ENCODE results near the gene SMC6. TPM values are rescaled to one million over a fixed set of nuclear protein-coding genes. Genes with fewer than 3 reads are reported as not detected.

The SMC6 gene
- total RNA-seq, 1 donor from 2014 or later = 35.5 TPM

GRCh38 chr2:17621781-17622180 is 131.8 kb downstream of the SMC6 start:
- DNase-seq (ENCODE audit: low spot score in 2 of 2) (no peak), FAIRE-seq (no peak)

DNA sequence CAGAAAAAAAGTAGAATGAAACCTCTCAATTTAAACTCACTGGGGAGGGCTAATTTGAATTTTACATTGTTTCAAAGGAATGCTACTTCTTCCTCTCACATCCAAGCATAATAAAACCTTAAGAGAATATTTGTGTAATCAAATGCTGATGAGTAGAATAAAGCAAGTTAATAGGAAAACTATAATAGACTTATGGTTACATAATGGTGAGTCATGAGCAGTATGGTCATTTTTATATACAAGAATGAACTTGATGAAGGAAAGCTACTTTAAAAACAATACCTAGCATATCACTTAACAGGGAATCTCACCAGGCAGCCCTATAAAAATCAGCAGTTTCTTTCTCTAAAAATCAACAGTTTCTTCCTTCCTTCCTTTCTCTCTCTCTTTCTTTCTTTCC is 132.8 kb downstream of the SMC6 start:
- DNase-seq (ENCODE audit: low spot score in 2 of 2) (no peak), FAIRE-seq (no peak)

DNA sequence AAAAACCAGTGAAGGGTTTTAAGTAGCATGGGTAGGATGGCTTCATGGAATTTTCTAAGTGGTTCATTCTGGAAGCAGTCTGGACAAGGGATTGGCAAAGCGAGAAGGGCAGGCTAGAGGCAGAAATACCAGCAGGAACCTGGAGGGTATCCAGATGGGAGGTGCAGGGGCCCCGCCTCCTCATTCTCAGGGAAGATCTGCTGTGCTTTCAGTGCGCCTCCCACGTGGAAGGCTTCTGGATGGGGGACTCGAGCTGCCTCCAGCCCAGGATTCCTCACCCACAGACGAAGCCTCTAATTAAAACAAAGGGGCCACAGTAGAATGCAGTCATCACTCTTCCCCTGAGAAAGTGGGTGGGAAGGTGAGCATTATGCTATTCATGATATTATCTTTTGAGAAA is 133.3 kb downstream of the SMC6 start:
- DNase-seq (ENCODE audit: low spot score in 2 of 2) = no peak

DNA sequence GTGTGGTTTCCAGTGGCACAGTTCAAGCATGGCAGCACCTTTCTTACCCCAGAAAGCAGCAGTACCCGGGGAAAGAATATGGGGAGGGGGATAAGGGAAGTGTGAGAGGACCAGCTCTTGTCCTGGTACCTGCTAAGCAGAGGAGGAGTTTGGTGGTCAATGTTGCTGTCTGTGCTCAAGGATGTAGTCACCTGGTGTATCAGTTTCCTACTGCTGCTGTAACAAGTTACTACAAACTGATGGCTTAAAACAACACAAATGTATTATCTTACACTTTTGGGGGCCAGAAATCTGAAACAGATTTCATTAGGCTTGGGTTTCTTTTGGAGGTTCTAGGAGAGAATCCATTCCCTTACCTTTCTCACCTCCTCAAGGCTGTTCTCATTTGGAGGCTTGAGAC is 135.7 kb downstream of the SMC6 start:
- DNase-seq (ENCODE audit: low spot score in 2 of 2) = no peak
- no peak for FAIRE-seq

More for the DNA sequence above, 133.3 kb downstream of the SMC6 start:
- FAIRE-seq = no peak

GRCh38 chr2:17617516-17617915 is 136.1 kb downstream of the SMC6 start:
- DNase-seq (ENCODE audit: low spot score in 2 of 2) (no peak), FAIRE-seq (no peak)

DNA sequence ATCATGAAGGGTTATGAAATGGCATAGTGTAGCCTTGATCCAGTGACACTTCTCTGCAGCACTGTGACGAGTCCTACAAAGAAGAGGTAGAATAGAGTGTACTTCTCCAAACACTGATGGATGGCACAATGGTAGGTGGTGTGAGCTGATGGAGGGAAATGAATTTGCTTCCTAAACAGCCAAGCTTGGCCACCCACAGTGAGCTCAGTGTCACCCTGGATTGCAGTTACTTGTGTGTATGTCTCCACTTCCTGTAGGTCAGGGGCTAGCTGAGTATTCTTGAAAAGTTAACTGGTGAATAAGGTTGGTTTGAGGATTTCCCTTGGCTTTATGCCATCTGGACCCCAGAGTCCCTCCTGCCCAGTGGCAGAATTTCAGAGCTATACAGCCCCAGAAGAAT is 137.2 kb downstream of the SMC6 start:
- FAIRE-seq (no peak), DNase-seq (ENCODE audit: low spot score in 2 of 2) (no peak)

GRCh38 chr2:17615728-17616351 is 137.8 kb downstream of the SMC6 start:
- FAIRE-seq = no peak

GRCh38 chr2:17615147-17615546 is 138.5 kb downstream of the SMC6 start:
- FAIRE-seq = no peak
- DNase-seq (ENCODE audit: low spot score in 2 of 2) = no peak

More at GRCh38 chr2:17615728-17616351, 137.8 kb downstream of the SMC6 start:
- no peak for DNase-seq (ENCODE audit: low spot score in 2 of 2)

GRCh38 chr2:17614174-17614930 is 139.3 kb downstream of the SMC6 start:
- DNase-seq (ENCODE audit: low spot score in 2 of 2) = no peak
- no peak for FAIRE-seq

Other genes with a start within 250 kb of the SMC6 start
- gene RAD51AP2, start 235.4 kb downstream of the SMC6 start, total RNA-seq = 0.82 TPM
- 24.5 TPM for gene VSNL1, start 213.1 kb downstream of the SMC6 start, total RNA-seq
- 5.3 TPM for gene GEN1, start 328 bp upstream of the SMC6 start, total RNA-seq
- not detected for gene MSGN1, start 62.6 kb upstream of the SMC6 start, total RNA-seq
- gene KCNS3, start 124.9 kb upstream of the SMC6 start, total RNA-seq = 1.6 TPM